NCI-H526 (cell line): ENCODE measurements around the gene CLDN7.

Source experiments
- DNase-seq, 2 experiments: peaks; one replicate each; lab custom pipeline; 2025; lab: John Stamatoyannopoulos, UW

CLDN7 gene

DNA sequence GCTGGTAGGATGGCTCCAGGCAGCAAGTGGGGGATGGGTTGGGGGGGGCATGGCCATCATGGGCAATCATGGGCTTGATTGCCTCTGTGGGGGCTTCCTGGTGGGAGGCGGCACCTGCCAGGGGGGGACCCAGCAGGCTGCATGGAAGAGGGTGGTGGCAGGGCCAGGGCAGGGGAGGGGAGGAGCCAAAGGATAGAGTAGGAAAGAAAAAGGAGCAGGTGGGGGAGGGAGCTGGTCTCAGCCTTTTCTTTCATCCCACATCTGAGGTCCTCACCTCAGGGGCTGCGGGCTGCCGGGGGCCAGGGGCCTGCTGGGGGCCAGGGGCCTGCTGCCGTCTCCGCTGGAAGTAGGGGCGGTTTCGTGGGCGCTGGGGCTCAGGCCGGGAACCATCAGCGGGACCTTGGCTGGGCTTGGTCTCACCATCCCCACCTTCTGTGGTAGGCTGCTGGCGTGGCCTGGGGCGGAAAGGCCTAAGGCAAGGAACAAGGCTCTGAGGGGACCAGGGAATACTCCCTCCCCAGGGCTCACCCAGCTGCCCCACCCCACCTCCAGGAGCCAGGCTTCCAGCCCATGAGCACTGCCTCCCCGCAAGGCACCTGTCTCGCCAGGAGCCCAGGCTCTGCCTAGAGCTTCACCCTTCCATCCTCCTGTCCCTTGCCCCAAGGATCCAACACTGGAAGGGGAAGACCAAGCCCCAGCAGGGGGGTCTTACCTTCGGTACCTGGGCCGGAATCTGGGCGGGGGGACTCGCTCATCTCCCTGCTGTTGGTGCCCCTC is 27.2 kb upstream of the CLDN7 start:
- DNase-seq: no peak

DNA sequence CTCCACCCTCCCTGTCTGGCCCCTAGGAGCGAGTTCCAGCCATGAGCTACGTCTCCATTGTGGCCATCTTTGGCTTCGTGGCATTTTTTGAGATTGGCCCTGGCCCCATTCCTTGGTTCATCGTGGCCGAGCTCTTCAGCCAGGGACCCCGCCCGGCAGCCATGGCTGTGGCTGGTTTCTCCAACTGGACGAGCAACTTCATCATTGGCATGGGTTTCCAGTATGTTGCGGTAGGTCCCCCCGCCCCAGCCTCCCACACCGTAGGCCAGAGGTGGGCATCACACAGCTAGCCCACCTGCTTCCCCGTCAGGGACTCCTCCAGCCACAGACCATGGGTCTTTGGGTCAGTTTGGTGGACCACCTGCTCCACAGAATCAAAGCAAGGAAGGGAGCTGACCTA is 23.4 kb upstream of the CLDN7 start:
- DNase-seq: no peak

DNA sequence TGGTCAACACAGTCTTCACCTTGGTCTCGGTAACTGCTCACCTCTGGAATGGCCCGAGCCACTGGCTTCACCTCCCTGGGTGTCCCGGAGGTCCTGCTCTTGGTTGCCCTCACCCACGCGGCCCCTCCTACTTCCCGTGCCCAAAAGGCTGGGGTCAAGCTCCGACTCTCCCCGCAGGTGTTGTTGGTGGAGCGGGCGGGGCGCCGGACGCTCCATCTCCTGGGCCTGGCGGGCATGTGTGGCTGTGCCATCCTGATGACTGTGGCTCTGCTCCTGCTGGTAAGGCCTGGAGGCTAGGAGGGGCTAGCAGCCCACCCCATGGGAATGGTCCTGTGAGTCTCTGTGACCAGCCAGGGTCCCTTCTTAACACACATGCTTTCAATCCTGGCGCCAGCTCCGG is 22.6 kb upstream of the CLDN7 start:
- DNase-seq: no peak

DNA sequence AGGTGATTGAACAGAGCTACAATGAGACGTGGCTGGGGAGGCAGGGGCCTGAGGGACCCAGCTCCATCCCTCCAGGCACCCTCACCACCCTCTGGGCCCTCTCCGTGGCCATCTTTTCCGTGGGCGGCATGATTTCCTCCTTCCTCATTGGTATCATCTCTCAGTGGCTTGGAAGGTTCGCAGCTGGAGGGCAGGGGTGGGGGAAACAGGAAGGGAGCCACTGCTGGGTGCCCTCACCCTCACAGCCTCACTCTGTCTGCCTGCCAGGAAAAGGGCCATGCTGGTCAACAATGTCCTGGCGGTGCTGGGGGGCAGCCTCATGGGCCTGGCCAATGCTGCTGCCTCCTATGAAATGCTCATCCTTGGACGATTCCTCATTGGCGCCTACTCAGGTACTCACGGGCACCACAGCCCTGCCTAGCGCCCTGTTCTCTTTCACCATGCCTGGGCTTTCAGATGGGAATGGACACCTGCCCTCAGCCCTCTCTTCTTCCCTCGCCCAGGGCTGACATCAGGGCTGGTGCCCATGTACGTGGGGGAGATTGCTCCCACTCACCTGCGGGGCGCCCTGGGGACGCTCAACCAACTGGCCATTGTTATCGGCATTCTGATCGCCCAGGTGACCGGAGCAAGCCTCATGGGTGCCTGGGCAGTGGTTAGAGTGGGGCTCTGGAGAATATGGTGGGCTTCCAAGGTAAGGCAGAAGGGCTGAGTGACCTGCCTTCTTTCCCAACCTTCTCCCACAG is 21.4 kb upstream of the CLDN7 start:
- DNase-seq: no peak

DNA sequence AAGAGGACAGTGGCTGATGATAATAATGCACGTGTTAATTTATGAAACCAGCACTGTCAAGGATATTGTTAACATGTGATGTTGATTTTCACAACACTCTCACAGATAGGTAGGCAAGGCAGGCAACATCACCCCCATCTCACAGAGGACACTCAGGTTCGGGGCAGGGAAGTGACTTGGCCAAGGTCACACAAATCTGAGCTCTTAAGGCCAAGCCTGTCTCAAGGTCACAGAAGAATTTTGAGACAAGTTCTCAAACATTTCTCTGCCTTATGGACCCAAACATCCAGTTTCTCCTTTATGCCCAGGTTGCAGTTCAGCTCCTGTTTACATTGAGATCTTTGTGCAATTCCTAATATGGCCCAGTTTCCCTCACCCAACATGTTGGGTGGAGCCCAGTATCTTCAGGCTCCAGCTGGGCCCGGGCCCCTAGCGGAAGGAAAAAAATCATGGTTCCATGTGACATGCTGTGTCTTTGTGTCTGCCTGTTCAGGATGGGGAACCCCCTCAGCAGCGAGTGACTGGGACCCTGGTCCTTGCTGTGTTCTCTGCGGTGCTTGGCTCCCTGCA is 20.6 kb upstream of the CLDN7 start:
- peak in 1 of 2 experiments; percentile 19 for DNase-seq

DNA sequence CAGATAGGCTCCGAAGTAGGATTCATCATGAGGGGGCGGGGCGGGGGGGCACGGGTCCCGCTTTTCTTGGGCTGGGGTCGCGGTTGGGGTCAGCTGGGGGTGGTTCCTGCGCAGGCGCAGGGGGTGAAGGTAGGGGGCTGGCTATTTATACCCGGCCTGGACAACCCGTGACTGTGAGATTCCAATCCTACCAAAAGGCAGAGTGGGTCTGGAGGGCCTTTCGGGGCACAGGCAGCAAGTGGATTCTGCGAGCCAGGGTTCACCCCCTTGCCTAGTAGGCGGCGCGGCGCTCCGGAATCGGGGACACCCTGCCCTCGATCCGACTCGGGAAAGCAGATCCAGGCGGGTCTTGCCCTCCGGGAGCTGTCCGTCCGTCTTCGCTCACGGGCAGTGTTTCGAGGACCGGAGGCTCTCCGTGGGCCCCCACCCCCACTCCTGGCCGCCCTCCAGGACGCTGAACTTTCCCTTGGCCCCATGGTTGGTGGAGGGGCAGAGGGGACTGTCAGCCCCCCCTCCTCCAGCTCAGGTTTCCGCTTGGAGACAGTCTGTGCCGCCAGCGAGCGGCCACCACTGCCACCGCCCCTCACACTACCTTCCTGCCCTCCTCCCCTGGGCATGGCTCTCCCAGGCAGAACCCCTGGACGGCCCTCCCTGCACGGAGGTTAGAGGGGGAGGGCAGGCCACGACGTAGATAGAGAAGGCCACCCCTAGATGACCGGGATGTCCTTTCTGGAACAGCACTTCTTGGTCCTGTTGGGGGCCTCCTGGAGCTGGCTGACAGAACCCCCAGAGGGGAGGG is 19.9 kb upstream of the CLDN7 start:
- DNase-seq: peak in 1 of 2 experiments; percentile 39

DNA sequence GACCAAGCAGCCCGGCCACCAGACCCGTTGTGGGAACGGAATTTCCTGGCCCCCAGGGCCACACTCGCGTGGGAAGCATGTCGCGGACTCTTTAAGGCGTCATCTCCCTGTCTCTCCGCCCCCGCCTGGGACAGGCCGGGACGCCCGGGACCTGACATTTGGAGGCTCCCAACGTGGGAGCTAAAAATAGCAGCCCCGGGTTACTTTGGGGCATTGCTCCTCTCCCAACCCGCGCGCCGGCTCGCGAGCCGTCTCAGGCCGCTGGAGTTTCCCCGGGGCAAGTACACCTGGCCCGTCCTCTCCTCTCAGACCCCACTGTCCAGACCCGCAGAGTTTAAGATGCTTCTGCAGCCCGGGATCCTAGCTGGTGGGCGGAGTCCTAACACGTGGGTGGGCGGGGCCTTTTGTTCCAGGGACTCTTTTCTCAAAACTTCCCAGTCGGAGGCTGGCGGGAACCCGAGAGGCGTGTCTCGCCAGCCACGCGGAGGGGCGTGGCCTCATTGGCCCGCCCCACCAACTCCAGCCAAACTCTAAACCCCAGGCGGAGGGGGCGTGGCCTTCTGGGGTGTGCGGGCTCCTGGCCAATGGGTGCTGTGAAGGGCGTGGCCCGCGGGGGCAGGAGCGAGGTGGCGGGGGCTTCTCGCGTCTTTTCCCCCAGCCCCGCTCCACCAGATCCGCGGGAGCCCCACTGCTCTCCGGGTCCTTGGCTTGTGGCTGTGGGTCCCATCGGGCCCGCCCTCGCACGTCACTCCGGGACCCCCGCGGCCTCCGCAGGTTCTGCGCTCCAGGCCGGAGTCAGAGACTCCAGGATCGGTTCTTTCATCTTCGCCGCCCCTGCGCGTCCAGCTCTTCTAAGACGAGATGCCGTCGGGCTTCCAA is 19.0 kb upstream of the CLDN7 start, which contains the start of gene SLC2A4:
Gene SLC2A4, plus strand, starts transcription at position 645 of the 879 bp plus-strand sequence. Its CDS starts 217 bp downstream, at position 862.
- peak; percentile 87 to 96 for DNase-seq

DNA sequence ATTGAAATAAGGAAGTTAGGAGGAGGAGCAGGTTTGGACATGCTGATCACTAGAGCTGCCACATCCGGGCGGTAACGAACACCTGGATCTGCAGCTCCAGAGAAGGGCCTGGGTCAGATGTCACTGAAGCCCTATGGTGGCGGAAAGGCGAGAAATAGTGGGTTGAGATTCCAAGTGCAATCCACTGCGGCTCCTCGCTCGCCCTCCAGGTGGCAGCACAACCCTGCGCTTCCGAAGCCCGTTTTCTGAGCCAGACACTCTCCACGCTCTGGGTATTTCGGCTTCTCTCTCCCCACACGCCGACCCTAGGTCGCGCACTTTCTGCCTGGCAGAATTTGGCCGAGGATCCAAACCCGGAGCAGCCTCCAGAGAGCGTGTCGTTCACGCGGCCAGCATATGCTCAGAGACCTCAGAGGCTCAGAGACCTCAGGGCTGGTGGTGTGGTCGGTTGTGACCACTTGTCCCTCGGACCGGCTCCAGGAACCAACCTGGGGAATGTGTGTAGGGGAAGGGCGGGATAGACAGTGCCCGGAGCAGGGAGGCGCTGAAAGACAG is 18.3 kb upstream of the CLDN7 start:
- DNase-seq: peak; percentile 70 to 86

DNA sequence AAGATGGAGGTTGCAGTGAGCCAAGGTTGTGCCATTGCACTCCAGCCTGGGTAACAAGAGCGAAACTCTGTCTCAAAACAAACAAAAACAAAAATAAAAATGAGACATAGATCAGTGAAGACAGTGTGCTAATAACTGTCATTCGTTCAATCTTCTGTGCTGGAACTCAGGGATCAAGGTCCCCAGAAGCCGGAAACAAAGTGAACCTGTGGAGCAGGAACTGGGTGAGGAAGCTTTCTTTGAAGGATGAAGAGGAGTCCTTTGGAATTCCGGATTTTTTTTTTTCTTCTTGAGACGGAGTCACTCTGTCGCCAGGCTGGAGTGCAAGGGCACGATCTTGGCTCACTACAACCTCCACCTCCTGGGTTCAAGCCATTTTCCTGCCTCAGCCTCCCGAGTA is 17.2 kb upstream of the CLDN7 start:
- DNase-seq: no peak

DNA sequence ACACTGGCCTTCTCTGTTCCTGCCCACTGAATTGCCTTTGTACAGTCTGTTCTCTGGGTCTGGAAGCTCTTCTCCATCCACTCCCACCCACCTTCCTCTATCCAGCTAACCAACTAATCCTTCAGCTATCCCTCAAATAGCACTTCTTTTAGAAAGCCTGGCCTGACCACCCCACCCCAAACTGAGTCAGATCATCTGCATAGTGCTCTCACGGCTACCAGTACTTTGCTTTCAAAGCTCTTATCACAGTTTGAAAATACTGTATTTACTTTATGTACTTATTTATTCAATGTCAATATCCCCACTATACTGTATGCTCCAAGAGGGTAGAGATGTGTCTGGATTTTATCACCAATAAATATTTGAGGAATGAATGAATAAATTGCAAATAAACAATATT is 4.5 kb upstream of the CLDN7 start:
- DNase-seq: no peak

DNA sequence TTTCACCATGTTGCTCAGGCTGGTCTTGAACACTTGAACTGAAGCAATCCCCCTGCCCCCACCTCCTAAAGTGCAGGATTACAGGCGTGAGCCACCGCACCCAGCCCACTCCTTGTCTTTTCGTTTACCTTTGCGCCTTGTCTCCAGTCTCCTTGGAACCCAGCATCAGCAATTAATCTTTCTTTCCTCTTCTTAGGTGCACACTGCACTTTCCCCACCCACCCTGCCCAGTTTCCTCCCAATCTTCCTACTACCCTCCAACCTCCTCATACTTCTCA is 1.5 kb upstream of the CLDN7 start:
- DNase-seq: no peak

DNA sequence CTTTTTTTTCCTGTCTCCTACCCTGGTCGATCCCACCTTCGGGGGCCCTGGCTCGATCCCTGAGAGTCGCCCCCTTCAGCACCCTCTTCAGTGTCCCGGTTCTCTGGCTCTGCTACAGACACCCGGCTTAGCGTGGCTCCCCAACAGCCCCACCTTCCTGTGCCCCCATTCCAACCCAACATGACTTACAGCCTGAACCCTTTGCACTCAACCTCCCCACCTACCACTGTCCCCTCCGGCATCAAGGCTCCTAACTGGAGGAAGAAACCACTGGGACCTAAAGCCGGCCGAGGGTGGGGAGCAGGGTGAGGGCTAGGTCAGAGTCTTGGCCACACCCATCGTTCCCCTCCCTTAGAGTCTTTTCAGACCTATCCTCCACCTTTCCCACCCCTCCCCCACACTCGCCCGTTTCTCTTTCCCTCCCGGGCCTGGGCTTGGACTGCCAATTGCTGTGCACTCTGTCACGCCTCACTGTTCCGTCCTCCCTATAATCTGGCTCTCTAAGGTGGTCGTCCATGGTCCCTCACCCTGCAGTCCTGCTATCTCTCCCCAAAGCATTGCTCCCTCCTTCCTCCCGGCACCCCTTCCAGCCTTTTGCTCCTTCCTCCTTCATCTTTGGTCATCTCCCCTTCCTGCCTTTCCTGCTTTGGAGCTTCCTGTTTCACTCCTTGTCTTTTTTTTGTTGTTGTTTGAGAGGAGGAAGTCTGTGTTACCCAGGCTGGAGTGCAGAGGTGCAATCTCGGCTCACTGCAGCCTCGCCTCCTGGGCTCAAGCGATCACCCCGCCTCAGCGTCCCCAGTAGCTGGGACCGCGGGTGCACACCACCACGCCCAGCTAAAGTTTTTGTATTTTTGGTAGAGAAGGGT is 890 bp upstream of the CLDN7 start:
- DNase-seq: peak; percentile 34 to 70

DNA sequence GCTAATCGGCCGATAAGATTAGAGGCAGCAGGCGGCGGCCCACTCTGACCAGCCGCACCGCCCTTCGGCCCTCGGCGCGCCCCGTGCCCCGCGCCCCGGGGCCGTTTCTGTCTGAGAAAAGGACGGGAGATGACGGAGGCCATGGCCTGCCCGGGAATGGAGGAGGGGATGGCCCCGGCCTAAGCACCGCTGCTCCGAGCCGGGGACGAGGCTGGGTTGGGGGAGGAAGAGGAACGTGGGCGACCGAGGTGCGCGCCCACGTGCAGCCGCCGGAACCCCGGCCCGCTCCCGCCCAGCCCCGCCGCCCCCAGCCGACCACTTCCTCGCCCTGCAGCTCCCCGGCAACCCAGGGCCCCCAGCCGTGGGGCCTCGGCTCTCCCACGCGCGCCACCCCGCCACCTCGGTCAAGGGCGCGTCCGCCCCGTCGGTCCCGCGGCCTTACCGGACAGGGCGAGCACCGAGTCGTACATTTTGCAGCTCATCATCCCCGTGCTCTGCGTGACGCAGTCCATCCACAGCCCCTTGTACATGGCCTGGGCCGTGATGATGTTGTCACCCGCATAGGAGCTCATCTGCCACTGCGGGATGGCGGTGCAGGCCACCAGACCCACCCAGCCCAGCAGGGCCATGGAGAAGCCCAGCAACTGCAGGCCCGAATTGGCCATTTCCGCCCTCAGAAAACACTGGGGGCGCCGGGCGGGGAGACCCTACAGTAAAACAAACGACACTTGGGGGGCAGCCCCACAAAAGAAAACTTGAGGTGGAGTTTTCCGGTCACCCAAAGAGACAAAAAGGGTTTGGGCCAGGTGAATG is 693 bp downstream of the CLDN7 start:
- peak in 1 of 2 experiments; percentile 38 for DNase-seq

DNA sequence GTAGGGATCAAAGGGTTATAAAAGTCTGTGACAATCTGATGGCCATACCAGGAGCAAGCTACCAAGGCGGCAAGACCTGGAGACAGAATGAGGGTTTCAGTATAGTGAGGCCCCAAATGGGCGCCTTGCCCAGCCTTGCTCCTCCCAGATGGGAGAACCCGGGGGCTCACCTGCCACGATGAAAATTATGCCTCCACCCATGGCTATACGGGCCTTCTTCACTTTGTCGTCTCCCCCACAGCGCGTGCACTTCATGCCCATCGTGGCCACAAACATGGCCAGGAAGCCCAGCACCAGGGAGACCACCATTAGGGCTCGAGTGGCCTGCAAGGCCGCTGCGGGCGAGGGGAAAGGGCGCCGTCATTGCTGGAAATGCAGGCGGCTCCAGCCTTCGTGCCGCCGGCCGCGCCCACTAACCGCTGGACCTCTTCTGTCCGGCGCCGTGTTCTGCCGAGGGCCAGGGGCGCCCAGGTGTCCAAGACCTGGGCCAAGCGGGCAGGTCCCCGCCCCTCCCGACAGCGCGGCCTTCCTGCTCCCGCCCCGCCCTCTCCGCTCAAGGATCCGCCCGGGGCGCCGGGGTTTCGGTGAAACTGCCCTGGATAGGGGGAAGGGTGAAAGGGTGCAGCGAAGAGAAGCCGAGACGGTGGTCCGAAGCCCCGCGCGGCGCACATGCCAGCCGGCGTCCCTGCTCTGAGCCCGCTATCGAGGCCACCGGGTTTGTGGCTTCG is 1.5 kb downstream of the CLDN7 start:
- peak in 1 of 2 experiments; percentile 61 for DNase-seq

DNA sequence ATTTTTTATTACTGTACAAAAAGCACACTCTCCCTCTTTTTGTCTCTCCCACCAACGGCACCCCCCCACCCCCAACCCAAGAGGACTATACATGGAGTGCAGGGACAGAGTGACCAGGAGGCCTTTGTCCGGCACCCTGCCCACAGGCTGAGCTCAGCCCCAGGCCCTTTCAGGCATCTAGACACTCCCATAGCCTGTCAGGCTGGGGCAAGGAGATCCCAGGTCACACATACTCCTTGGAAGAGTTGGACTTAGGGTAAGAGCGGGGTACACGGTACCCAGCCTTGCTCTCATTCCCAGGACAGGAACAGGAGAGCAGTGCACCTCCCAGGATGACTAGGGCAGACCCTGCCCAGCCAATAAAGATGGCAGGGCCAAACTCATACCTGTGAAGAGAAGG is 2.1 kb downstream of the CLDN7 start:
- DNase-seq: no peak

DNA sequence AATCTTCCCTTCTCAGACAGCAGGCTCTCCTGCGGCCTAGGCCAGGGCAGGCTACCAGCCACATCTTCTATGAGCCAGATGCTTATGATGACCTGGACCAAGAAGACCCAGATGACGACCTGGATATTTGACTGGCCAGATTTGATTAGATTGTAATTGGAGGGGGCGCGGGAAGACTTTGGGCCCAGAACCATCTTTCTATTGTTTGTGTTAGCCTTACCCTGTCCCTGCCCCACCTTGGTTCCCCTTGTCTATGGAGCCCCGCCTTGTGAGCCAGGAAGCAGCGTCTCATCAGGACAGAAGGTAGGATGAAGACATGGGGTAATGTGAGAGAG is 2.8 kb downstream of the CLDN7 start:
- no peak for DNase-seq

DNA sequence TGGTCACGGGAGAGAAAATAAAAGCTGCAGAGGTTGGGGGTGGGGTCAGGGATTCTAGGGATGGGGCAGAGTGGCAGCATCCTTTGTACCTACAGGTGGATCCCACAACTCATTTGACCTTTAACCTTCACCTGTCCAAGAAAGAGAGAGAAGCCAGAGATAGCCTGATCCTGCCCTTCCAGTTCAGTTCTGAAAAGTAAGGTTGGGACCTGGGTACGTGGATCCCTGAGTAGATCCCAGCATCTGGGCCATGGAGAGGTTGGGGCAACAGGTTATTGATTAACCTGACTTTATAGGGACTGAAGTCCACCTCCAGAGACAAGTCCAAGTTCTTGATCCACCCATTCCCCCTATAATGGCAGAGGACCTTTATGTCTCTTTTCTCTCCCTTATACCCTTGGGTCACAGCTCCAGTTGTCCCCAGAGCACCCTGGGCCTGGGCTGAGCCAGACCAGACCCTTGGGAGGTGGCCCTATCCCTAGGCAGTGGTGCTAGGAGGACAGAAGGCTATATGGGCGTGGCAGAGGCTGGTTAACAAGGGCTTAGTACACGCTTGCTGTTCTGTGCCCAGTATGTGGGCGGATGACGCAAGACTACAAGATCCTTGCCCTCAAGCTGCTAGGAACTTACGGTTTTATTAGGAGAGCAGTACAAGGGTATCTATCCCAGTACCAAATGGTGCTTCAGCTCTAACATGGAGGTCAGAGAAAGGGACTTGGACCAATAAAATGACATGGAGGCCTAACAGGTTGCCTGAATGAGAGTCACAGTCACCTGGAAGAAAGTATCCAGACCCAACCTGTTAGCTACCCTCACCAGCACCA is 3.3 kb downstream of the CLDN7 start:
- DNase-seq: no peak
